Fibroblast of skin of right quadriceps (primary cell): ENCODE measurements around the gene CRTC2.

Source experiments
- DNase-seq: peaks from one replicate; pipeline ENCODE4 v3.0.0-alpha.2; 2013

CRTC2 gene

GRCh38 chr1:153970346-153970745 is 11.9 kb upstream of the CRTC2 start:
- DNase-seq, result no peak

GRCh38 chr1:153968972-153969371 is 10.6 kb upstream of the CRTC2 start:
- DNase-seq, result no peak

DNA sequence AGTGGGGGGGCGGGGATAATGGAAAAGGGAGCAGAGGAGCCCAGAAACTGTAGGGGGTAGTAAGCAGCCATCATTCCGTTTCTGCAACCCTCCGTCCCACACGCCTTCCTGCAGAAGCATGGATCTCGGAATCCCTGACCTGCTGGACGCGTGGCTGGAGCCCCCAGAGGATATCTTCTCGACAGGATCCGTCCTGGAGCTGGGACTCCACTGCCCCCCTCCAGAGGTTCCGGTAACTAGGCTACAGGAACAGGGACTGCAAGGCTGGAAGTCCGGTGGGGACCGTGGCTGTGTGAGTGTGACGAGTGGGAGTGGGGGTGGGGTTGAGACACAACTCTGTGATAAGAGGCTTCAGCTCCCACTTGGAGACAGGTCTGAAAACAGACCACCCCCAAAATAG is 10.0 kb upstream of the CRTC2 start:
- DNase-seq, result no peak

DNA sequence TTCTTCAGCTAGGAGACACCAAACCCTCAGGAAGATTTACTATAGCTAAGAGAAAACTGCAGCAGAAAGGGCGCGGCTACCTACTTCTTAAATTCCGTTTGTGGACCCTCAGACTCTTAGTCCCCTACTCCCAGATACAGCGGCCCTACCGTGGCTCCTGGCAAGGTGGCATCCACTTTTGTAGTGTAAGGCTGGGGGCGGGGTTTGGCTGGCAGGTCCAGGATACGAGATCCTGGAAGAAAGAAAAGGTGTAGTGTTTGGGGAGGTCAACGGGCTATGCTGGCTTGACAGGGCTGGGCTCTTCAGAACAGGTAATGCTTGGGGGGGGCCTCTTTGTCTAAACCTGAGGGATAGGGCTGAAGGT is 9.6 kb upstream of the CRTC2 start:
- DNase-seq, result no peak

- DNase-seq, result peak; percentile 98
Measured at GRCh38 chr1:153967107-153967999, 8.9 kb upstream of the CRTC2 start, which contains the start of gene CREB3L4. Gene CREB3L4 (plus strand): TSS chr1:153967902. CDS start chr1:153968526, 624 bp downstream.

GRCh38 chr1:153963850-153964331 is 5.5 kb upstream of the CRTC2 start:
- DNase-seq, result peak; percentile 54

- DNase-seq, result peak; percentile 96
Measured at GRCh38 chr1:153963030-153963849, 4.8 kb upstream of the CRTC2 start, which contains the start of gene SLC39A1. Gene SLC39A1 (minus strand): TSS chr1:153963537. CDS start chr1:153962715, 822 bp downstream.

- peak; percentile 40 for DNase-seq
Measured at GRCh38 chr1:153962088-153963029, 3.9 kb upstream of the CRTC2 start.

DNA sequence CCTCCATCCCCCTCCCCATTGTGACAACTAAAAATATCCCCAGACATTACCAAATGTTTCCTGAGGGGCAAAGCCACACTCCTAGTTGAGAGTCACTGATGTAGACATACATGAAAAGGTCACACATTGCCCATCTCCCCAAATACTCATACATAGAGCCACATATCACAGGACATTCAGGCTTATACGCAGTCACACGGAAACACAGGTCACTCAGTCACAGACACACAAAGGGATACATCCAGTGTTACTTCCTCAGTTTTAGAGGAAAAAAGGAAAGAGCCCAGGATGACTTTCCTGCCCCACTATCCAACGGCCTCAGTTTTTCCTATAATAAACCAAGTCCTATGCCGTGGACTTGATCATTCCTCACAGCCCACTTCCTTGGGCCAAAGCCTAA is 3.0 kb upstream of the CRTC2 start:
- no peak for DNase-seq

DNA sequence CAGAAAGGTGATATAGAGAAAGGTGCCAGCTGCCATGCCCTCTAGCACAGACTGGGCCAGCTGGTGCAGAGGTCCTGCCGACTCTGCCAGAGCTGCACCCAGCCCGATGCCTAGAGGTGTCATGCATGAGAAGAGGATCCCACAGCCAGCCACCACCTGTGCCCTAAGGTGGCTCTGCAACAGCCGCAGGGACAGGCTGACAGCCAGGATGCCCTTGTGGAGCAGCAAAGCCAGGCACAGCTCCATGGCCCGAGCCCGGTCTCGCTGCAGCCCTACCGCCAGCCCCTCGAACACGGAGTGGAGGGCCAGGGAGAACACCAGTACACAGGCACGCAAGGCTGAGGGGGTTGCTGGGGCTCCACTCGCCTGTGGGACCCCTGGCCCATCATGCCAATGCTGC is 1.8 kb upstream of the CRTC2 start:
- no peak for DNase-seq

GRCh38 chr1:153959454-153959853 is 1.0 kb upstream of the CRTC2 start:
- no peak for DNase-seq

GRCh38 chr1:153958961-153959260 is 499 bp upstream of the CRTC2 start:
- no peak for DNase-seq

GRCh38 chr1:153957744-153958110 is 685 bp downstream of the CRTC2 start:
- DNase-seq, result peak; percentile 17

DNA sequence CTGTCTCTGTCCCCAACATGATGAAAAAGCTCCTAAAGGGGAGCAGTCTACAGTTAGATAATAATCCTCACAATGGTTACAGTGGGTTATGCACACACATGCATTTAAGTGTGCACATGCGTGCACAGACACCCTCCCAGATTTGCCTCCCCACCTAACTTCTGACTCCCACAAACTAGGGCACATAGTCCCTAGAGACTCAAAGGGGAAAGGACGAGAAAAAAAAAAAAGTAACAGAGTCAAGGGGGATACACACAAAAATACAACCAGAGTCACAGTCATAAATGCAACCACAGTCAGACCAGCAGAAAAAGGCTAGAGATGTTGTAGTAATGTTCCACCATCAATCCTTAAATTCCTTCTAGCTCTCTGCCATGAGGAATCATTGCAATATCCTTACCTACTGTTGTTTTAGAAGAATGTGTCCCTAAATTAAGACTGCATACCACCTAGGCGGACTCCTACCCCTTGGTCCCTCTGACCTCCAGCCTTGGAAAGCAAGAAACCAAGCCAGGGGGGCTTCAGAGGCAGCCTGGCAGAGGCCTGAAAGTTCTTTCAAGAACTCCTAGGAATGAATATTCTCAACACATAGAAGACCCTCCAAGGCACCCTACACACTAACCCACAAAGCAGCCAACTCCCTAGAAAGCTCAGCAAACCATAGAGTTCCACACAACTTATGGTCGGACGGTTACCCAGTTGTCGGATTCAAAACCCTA is 1.3 kb downstream of the CRTC2 start:
- no peak for DNase-seq

- DNase-seq, result no peak
Measured at GRCh38 chr1:153954826-153955225, 3.6 kb downstream of the CRTC2 start.

DNA sequence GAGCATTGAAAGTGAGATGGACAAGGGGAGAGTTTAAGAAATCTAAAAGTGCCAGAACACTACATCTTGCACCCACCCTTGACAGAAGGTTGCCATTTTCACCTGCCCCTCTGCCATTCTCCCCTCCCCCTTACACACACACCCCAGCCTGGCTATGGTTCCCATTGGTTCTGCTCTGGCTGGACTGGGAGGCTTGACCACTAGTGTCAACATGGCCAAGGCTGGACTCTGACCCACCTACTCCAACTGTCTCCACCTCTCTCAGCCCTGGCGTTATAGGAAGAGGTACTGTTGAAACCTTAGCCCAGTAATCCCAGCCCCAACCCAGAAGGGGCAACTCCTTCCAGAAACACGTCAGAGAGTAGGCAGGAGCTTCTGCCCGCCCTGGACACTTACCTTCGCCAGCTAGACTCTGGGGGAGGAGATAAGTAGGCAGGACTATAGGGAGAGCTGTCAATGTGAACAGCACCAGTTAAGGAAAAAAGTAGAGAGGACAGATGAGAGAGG is 4.5 kb downstream of the CRTC2 start:
- DNase-seq, result no peak

- DNase-seq, result no peak
Measured at GRCh38 chr1:153951801-153952200, 6.6 kb downstream of the CRTC2 start.

GRCh38 chr1:153951183-153951582 is 7.2 kb downstream of the CRTC2 start:
- DNase-seq, result no peak

DNA sequence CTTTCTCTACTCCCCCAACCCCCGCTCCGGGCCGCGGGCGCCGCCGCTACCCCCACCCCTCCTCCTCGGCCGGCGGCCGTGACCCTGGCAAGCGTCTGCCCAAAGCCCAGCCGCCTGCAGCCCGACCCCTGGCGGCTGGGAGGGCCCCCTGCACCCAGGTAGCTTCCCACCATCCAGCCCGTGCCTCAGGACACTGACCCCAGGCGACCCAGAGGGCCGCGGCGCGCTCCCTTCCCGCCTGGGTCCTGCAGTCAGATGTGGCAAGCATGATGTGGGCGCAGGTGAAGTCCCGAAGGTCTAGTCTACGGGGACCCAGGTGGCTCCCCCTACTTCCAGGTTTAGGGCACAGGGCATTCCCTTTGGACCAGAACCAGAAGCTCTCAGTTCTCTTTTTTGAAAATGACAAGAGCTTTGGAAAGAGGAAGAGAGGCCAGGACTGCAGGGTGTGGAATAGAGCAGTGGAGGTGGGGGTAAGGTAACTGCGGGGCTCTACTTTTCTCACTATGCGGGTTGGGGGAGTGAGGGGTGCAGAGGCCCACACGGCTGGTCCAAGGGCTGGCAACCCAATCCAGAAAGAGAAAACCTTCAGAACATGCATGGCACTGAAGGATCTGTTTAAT is 11.7 kb downstream of the CRTC2 start, which contains the start of gene DENND4B:
DENND4B (minus strand) TSS at position 97 of the 620 bp plus-strand sequence. CDS start 2,344 bp downstream, outside the sequence.
- peak; percentile 69 for DNase-seq

- DNase-seq, result peak; percentile 33
Measured at GRCh38 chr1:153945795-153946621, 12.4 kb downstream of the CRTC2 start.
